ENCODE measurements around the gene COL8A2. TPM values are rescaled to one million over a fixed set of nuclear protein-coding genes. Genes with fewer than 3 reads are reported as not detected.

COL8A2 gene
- total and polyA plus RNA-seq, 2 donors (not counting 3 experiments of a cell fraction or from before 2014, with no cell fraction given): 1.2 to 1.3 TPM

GRCh38 chr1:36118447-36119204, 6.4 kb downstream of the COL8A2 start:
- CTCF ChIA-PET: interaction anchor here (1.2 to 2.8 kb wide), 6 partner anchors 10 to 23 kb away, joined by 3 to 15 read pairs (median 6); no protein-coding TSS in a partner anchor
- POLR2A ChIA-PET: interaction anchor here (1.6 kb wide), 1 partner anchor 9 kb away, joined by 3 read pairs; no protein-coding TSS in a partner anchor
- Histone ChIP-seq H3K79me2 (ENCODE audit: control insufficient read depth, insufficient read depth, low read length) (no peaks in the 10 kb centered on the region), H2AFZ (ENCODE audit: low read depth, low read length) (no peak overlapping the region), H3K27me3 (ENCODE audit: control insufficient read depth in 2 of 2, insufficient read depth in 2 of 2, low read length in 2 of 2) (no peaks in the 10 kb centered on the region), H3K9ac (replicated peaks; ENCODE audit: extremely low read depth, insufficient read depth, low read length) (no peak overlapping the region), H3K27ac (ENCODE audit: insufficient read depth, low read depth, low read length) (no peak overlapping the region), H3K9me1 (replicated peaks; ENCODE audit: control insufficient read depth, extremely low read depth, insufficient read depth, low read length) (no peaks in the 10 kb centered on the region), H3K4me3 (replicated peaks in 1 of 3; ENCODE audit: insufficient read depth in 1 of 3, low read depth in 1 of 3, low read length in 3 of 3) (no peak overlapping the region), H3K4me2 (ENCODE audit: insufficient read depth, low read length) (no peak overlapping the region), H3K4me1 (ENCODE audit: control insufficient read depth, extremely low read depth, insufficient read depth, low read length) (no peaks in the 10 kb centered on the region), H3K36me3 (ENCODE audit: control insufficient read depth in 2 of 2, extremely low read depth in 1 of 2, insufficient read depth in 2 of 2, low read length in 2 of 2) (no peaks in the 10 kb centered on the region), H3K9me3 (replicated peaks; ENCODE audit: control insufficient read depth, insufficient read depth, low read length) (no peaks in the 10 kb centered on the region), H4K20me1 (replicated peaks; ENCODE audit: control insufficient read depth, extremely low read depth, insufficient read depth, low read length) (no peaks in the 10 kb centered on the region)
- no peak for DNase-seq (ENCODE audit: low read depth, low spot score)
- intact Hi-C loops (cut with micrococcal nuclease): no loop called here
- no peak for FAIRE-seq
- TF ChIP-seq CTCF (IDR thresholded peaks at IDR 0.05; ENCODE audit: extremely low read depth in 1 of 2, insufficient read depth in 1 of 2, low read depth in 1 of 2, low read length in 2 of 2): no peak
- no peak for TF ChIP-seq POLR2AphosphoS5 (IDR thresholded peaks at IDR 0.05; ENCODE audit: insufficient read depth, low read depth, low read length)
- dilution Hi-C loops (cut with MboI; ENCODE audit: extremely low pct_ligation_motif_present, low sequenced_read_pairs): no loop called here
- no TSS peak for BruUV-seq (replicated peaks)

DNA sequence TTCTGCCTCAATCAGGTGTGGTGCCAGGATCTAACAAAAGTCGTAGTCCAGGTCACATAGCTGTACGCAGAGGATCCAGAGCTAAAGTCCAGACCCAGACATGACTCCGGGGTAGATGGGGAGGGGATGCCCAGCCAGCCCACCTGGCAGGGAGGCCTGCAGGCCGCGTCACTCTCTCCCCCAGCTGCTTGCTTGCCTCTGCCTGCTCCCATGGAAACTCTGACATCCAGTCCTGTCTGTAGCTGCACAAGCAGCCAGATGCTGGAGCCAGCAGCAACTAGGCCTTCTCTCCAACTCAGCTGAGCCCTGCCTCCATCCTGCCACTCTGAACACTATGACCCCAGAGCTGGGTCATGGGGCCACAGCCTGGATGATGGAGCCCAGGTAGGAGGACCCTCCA, 8.1 kb downstream of the COL8A2 start:
- Histone ChIP-seq H3K9ac (replicated peaks; ENCODE audit: extremely low read depth, insufficient read depth, low read length) (no peak overlapping the region), H3K4me3 (replicated peaks in 1 of 3; ENCODE audit: insufficient read depth in 1 of 3, low read depth in 1 of 3, low read length in 3 of 3) (no peak overlapping the region), H3K27ac (ENCODE audit: insufficient read depth, low read depth, low read length) (no peak overlapping the region), H3K9me3 (replicated peaks; ENCODE audit: control insufficient read depth, insufficient read depth, low read length) (no peaks in the 10 kb centered on the region), H3K79me2 (ENCODE audit: control insufficient read depth, insufficient read depth, low read length) (no peaks in the 10 kb centered on the region), H3K4me1 (ENCODE audit: control insufficient read depth, extremely low read depth, insufficient read depth, low read length) (no peaks in the 10 kb centered on the region), H3K36me3 (ENCODE audit: control insufficient read depth in 2 of 2, extremely low read depth in 1 of 2, insufficient read depth in 2 of 2, low read length in 2 of 2) (no peaks in the 10 kb centered on the region), H4K20me1 (replicated peaks; ENCODE audit: control insufficient read depth, extremely low read depth, insufficient read depth, low read length) (no peaks in the 10 kb centered on the region), H2AFZ (ENCODE audit: low read depth, low read length) (no peak overlapping the region), H3K27me3 (ENCODE audit: control insufficient read depth in 2 of 2, insufficient read depth in 2 of 2, low read length in 2 of 2) (no peaks in the 10 kb centered on the region), H3K4me2 (ENCODE audit: insufficient read depth, low read length) (no peak overlapping the region), H3K9me1 (replicated peaks; ENCODE audit: control insufficient read depth, extremely low read depth, insufficient read depth, low read length) (no peaks in the 10 kb centered on the region)
- POLR2A ChIA-PET: no interaction called here
- dilution Hi-C loops (cut with MboI; ENCODE audit: extremely low pct_ligation_motif_present, low sequenced_read_pairs) (no loop called here), intact Hi-C loops (cut with micrococcal nuclease) (no loop called here)
- DNase-seq (ENCODE audit: low read depth, low spot score): no peak
- CTCF ChIA-PET: interaction anchor here (0.6 to 3.2 kb wide), 5 partner anchors 8 to 169 kb away, joined by 3 to 24 read pairs (median 6); no protein-coding TSS in a partner anchor
- BruUV-seq (replicated peaks): no TSS peak
- TF ChIP-seq, protein P1, sequence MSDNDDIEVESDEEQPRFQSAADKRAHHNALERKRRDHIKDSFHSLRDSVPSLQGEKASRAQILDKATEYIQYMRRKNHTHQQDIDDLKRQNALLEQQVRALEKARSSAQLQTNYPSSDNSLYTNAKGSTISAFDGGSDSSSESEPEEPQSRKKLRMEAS (IDR thresholded peaks at IDR 0.05; ENCODE audit: insufficient read depth, insufficient read length): no peak
- TF ChIP-seq EZH2 (IDR thresholded peaks at IDR 0.05; ENCODE audit: borderline replicate concordance, low read depth, low read length, severe bottlenecking) (no peak), POLR2A (IDR thresholded peaks at IDR 0.05; ENCODE audit: low read depth, low read length) (no peak), POLR2AphosphoS5 (IDR thresholded peaks at IDR 0.05; ENCODE audit: insufficient read depth, low read depth, low read length) (no peak), JUN (IDR thresholded peaks at IDR 0.05; ENCODE audit: borderline replicate concordance, insufficient read depth, insufficient read length, low read depth) (no peak), MYC (IDR thresholded peaks at IDR 0.05; ENCODE audit: low read depth, low read length) (no peak), FOS (IDR thresholded peaks at IDR 0.05; ENCODE audit: borderline replicate concordance, insufficient read depth, low read length) (no peak), CTCF (IDR thresholded peaks at IDR 0.05; ENCODE audit: extremely low read depth in 1 of 2, insufficient read depth in 1 of 2, low read depth in 1 of 2, low read length in 2 of 2) (no peak), GATA2 (IDR thresholded peaks at IDR 0.05; ENCODE audit: insufficient read depth, insufficient read length, low read depth, low read length) (no peak)
- FAIRE-seq: no peak

Measured in endothelial cell of umbilical vein (primary cell).